Measurements from ENCODE around the gene RNASE4.

Gene RNASE4

GRCh38 chr14:20652996-20653975, 31.1 kb upstream of the RNASE4 start:
- no peaks in the 10 kb centered on the region for H3K4me1 ChIP-seq (ENCODE audit: control insufficient read depth in 1 of 2, insufficient read depth in 1 of 2, low read depth in 1 of 2, low read length in 1 of 2)
- no peaks in the 10 kb centered on the region for H3K36me3 ChIP-seq
- H3K4me3 ChIP-seq (ENCODE audit: low read depth in 1 of 2, low read length in 1 of 2), result no peak overlapping the region
- no peaks in the 10 kb centered on the region for H3K9me3 ChIP-seq
- no peak overlapping the region for H3K27ac ChIP-seq
- peaks cover 100% of the 10 kb centered on the region for H3K27me3 ChIP-seq
- TF ChIP-seq CTCF (IDR thresholded peaks at IDR 0.05), result no peak

- TF ChIP-seq CTCF (IDR thresholded peaks at IDR 0.05), result no peak
- H3K4me3 ChIP-seq (ENCODE audit: low read depth in 1 of 2, low read length in 1 of 2), result no peak overlapping the region
- H3K36me3 ChIP-seq, result no peaks in the 10 kb centered on the region
- no peaks in the 10 kb centered on the region for H3K4me1 ChIP-seq (ENCODE audit: control insufficient read depth in 1 of 2, insufficient read depth in 1 of 2, low read depth in 1 of 2, low read length in 1 of 2)
- no peaks in the 10 kb centered on the region for H3K9me3 ChIP-seq
- H3K27ac ChIP-seq, result no peak overlapping the region
- peaks cover 98% of the 10 kb centered on the region for H3K27me3 ChIP-seq
Measured at GRCh38 chr14:20655851-20656250, 28.5 kb upstream of the RNASE4 start.

- no peaks in the 10 kb centered on the region for H3K9me3 ChIP-seq
- no peaks in the 10 kb centered on the region for H3K4me1 ChIP-seq (ENCODE audit: control insufficient read depth in 1 of 2, insufficient read depth in 1 of 2, low read depth in 1 of 2, low read length in 1 of 2)
- H3K27ac ChIP-seq, result no peak overlapping the region
- no peaks in the 10 kb centered on the region for H3K36me3 ChIP-seq
- no peak overlapping the region for H3K4me3 ChIP-seq (ENCODE audit: low read depth in 1 of 2, low read length in 1 of 2)
- H3K27me3 ChIP-seq, result peaks cover 98% of the 10 kb centered on the region
- TF ChIP-seq CTCF (IDR thresholded peaks at IDR 0.05), result no peak
Measured at GRCh38 chr14:20656274-20656673, 28.1 kb upstream of the RNASE4 start.

- Histone ChIP-seq H3K36me3 (no peaks in the 10 kb centered on the region), H3K27ac (no peak overlapping the region), H3K9me3 (no peaks in the 10 kb centered on the region), H3K27me3 (peaks cover 98% of the 10 kb centered on the region), H3K4me1 (ENCODE audit: control insufficient read depth in 1 of 2, insufficient read depth in 1 of 2, low read depth in 1 of 2, low read length in 1 of 2) (no peaks in the 10 kb centered on the region), H3K4me3 (ENCODE audit: low read depth in 1 of 2, low read length in 1 of 2) (no peak overlapping the region)
- no peak for TF ChIP-seq CTCF (IDR thresholded peaks at IDR 0.05)
Measured at GRCh38 chr14:20657216-20658211, 26.8 kb upstream of the RNASE4 start.

GRCh38 chr14:20658246-20658645, 26.1 kb upstream of the RNASE4 start:
- Histone ChIP-seq H3K27ac (no peak overlapping the region), H3K27me3 (peaks cover 98% of the 10 kb centered on the region), H3K4me3 (ENCODE audit: low read depth in 1 of 2, low read length in 1 of 2) (no peak overlapping the region), H3K4me1 (ENCODE audit: control insufficient read depth in 1 of 2, insufficient read depth in 1 of 2, low read depth in 1 of 2, low read length in 1 of 2) (peaks cover 5 to 6% of the 10 kb centered on the region in 2 experiments), H3K36me3 (no peaks in the 10 kb centered on the region), H3K9me3 (no peaks in the 10 kb centered on the region)
- TF ChIP-seq CTCF (IDR thresholded peaks at IDR 0.05), result no peak
